ENCODE results near the gene COX20. TPM values are rescaled to one million over a fixed set of nuclear protein-coding genes. Genes with fewer than 3 reads are reported as not detected.

The COX20 gene
- total and polyA plus RNA-seq, 2 of the 13 experiments (the other 11 are each of a cell fraction or from before 2014, with no cell fraction given): 34.4 to 95.8 TPM

DNA sequence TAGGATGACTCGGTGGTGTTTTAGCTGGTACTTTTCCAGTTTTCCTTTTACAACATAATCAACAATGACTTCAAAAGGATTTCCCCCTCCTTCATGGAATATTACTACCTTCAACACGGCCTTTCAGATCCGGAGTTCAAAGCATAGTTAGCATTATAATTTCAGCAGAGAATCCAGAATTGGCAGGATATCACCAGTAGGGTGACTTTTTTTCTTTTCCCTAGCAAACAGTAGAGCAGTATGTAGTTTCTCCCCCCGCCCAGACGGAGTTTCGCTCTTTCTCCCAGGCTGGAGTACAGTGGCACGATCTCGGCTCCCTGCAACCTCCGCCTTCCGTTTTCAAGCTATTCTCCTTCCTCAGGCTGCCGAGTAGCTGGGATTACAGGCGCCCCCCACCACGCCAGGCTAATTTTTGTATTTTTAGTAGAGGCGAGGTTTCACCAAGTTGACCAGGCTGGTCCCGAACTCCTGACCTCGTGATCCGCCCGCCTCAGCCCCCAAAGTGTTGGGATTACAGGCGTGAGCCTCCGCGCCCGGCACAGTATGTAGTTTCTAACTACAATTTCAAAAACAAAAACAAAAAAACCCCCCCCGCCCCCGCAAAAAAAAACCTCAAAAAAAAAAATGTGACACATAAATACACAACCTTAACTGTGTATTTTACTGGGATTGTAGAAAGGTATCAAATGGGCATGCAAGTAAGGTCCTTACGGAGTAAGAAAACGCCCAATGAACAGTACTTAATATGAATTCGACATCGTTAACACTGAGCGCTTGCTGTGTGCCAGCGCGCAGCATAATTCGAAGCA, 1.5 kb upstream of the COX20 start (continued):
- TF ChIP-seq, protein P1, sequence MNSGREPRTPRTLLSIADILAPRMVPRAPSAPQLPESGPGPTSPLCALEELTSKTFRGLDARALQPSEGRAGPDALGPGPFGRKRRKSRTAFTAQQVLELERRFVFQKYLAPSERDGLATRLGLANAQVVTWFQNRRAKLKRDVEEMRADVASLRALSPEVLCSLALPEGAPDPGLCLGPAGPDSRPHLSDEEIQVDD (CRISPR knock-in tag; IDR thresholded peaks at IDR 0.05; ENCODE audit: borderline replicate concordance): no peak
- TF ChIP-seq FLYWCH1 (CRISPR knock-in tag; IDR thresholded peaks at IDR 0.05) (no peak), NFE2L1 (CRISPR knock-in tag; IDR thresholded peaks at IDR 0.05; ENCODE audit: borderline replicate concordance) (no peak), RARG (CRISPR knock-in tag; IDR thresholded peaks at IDR 0.05; ENCODE audit: low read depth) (no peak), HNRNPK (IDR thresholded peaks at IDR 0.05; ENCODE audit: low read depth, low read length, poor library complexity, severe bottlenecking) (no peak), ZBTB1 (CRISPR knock-in tag; IDR thresholded peaks at IDR 0.05; ENCODE audit: borderline replicate concordance) (no peak), EP300 (IDR thresholded peaks at IDR 0.05; ENCODE audit: low read depth in 2 of 2, low read length in 2 of 2) (peak; percentile 65 to 95; a peak in 3 of 4 replicates), EP300 (CRISPR knock-in tag; IDR thresholded peaks at IDR 0.05; ENCODE audit: borderline replicate concordance) (peak; percentile 60; the same call in 1 of the 2 replicates), NR2F1 (CRISPR knock-in tag; IDR thresholded peaks at IDR 0.05) (no peak), ZNF781 (CRISPR knock-in tag; IDR thresholded peaks at IDR 0.05; ENCODE audit: borderline replicate concordance, not compliant biosample characterization) (no peak), CCDC6 (CRISPR knock-in tag; IDR thresholded peaks at IDR 0.05) (no peak), FOSL1 (CRISPR knock-in tag; IDR thresholded peaks at IDR 0.05; ENCODE audit: borderline replicate concordance) (no peak), FOXA1 (IDR thresholded peaks at IDR 0.05) (no peak), FOXA1 (CRISPR knock-in tag; IDR thresholded peaks at IDR 0.05) (0 out of 2 replicates have a peak, but pooled peaks have one; percentile 15), MAF1 (CRISPR knock-in tag; IDR thresholded peaks at IDR 0.05; ENCODE audit: borderline replicate concordance) (0 out of 2 replicates have a peak, but pooled peaks have one; percentile 23), ZNF776 (CRISPR knock-in tag; IDR thresholded peaks at IDR 0.05) (no peak)
- TF ChIP-seq, protein P2, sequence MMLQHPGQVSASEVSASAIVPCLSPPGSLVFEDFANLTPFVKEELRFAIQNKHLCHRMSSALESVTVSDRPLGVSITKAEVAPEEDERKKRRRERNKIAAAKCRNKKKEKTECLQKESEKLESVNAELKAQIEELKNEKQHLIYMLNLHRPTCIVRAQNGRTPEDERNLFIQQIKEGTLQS (CRISPR knock-in tag; IDR thresholded peaks at IDR 0.05): no peak
- TF ChIP-seq, protein P3, sequence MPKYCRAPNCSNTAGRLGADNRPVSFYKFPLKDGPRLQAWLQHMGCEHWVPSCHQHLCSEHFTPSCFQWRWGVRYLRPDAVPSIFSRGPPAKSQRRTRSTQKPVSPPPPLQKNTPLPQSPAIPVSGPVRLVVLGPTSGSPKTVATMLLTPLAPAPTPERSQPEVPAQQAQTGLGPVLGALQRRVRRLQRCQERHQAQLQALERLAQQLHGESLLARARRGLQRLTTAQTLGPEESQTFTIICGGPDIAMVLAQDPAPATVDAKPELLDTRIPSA (CRISPR knock-in tag; IDR thresholded peaks at IDR 0.05; ENCODE audit: borderline replicate concordance): no peak
- TF ChIP-seq, protein P4, sequence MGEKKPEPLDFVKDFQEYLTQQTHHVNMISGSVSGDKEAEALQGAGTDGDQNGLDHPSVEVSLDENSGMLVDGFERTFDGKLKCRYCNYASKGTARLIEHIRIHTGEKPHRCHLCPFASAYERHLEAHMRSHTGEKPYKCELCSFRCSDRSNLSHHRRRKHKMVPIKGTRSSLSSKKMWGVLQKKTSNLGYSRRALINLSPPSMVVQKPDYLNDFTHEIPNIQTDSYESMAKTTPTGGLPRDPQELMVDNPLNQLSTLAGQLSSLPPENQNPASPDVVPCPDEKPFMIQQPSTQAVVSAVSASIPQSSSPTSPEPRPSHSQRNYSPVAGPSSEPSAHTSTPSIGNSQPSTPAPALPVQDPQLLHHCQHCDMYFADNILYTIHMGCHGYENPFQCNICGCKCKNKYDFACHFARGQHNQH (CRISPR knock-in tag; IDR thresholded peaks at IDR 0.05): no peak
- TF ChIP-seq, protein P5, sequence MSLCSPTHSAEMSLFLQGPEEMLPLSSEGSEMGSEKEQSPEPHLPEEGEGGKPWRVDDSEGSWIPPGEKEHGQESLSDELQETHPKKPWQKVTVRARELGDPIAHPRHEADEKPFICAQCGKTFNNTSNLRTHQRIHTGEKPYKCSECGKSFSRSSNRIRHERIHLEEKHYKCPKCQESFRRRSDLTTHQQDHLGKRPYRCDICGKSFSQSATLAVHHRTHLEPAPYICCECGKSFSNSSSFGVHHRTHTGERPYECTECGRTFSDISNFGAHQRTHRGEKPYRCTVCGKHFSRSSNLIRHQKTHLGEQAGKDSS (CRISPR knock-in tag; IDR thresholded peaks at IDR 0.05; ENCODE audit: borderline replicate concordance, low read depth): no peak
- TF ChIP-seq, protein P6, sequence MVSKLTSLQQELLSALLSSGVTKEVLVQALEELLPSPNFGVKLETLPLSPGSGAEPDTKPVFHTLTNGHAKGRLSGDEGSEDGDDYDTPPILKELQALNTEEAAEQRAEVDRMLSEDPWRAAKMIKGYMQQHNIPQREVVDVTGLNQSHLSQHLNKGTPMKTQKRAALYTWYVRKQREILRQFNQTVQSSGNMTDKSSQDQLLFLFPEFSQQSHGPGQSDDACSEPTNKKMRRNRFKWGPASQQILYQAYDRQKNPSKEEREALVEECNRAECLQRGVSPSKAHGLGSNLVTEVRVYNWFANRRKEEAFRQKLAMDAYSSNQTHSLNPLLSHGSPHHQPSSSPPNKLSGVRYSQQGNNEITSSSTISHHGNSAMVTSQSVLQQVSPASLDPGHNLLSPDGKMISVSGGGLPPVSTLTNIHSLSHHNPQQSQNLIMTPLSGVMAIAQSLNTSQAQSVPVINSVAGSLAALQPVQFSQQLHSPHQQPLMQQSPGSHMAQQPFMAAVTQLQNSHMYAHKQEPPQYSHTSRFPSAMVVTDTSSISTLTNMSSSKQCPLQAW (CRISPR knock-in tag; IDR thresholded peaks at IDR 0.05): no peak
- TF ChIP-seq, protein P7, sequence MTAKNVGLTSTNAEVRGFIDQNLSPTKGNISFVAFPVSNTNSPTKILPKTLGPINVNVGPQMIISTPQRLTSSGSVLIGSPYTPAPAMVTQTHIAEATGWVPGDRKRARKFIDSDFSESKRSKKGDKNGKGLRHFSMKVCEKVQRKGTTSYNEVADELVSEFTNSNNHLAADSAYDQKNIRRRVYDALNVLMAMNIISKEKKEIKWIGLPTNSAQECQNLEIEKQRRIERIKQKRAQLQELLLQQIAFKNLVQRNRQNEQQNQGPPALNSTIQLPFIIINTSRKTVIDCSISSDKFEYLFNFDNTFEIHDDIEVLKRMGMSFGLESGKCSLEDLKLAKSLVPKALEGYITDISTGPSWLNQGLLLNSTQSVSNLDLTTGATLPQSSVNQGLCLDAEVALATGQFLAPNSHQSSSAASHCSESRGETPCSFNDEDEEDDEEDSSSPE (CRISPR knock-in tag; IDR thresholded peaks at IDR 0.05): no peak

All from HepG2 (cell line).